GM12878 (cell line): ENCODE results near the gene KCNA2. TPM values are rescaled to one million over a fixed set of nuclear protein-coding genes. Genes with fewer than 3 reads are reported as not detected.

Source experiments
- BRCA1 ChIP-seq: IDR thresholded peaks from 2 replicates; pipeline ENCODE4 v1.6.1; 2011; ENCODE audit warnings: low read depth, low read length, improper control_type of control experiment
- CTCF ChIP-seq, 3 experiments: IDR thresholded peaks in 2 of 3; conservative IDR thresholded peaks in 1 of 3; 2 replicates each; pipeline ENCODE4 v1.5.1; 2011; ENCODE audit warnings: low read depth in 3 of 3, low read length in 3 of 3, mild to moderate bottlenecking in 3 of 3, control low read depth in 2 of 3, moderate library complexity in 2 of 3, inconsistent platforms in 1 of 3, mixed read lengths in 1 of 3; ENCODE audit not compliant: control insufficient read depth in 2 of 3, insufficient read depth in 1 of 3; ENCODE audit errors: extremely low read depth in 1 of 3
- DPF2 ChIP-seq: fragments of 450-650 bp; IDR thresholded peaks from 2 replicates; pipeline ENCODE4 v1.6.1; 2017; ENCODE audit warnings: mild to moderate bottlenecking
- EGR1 ChIP-seq, 2 experiments: IDR thresholded peaks; 1 replicate in 1 of 2; 2 replicates in 1 of 2; pipeline ENCODE4 v1.6.1; 2011 to 2012; ENCODE audit warnings: low read depth in 2 of 2, low read length in 2 of 2, borderline replicate concordance in 1 of 2, mild to moderate bottlenecking in 1 of 2, moderate library complexity in 1 of 2
- ESRRA ChIP-seq: IDR thresholded peaks from 2 replicates; pipeline ENCODE4 v1.6.1; 2012; ENCODE audit warnings: mild to moderate bottlenecking, low read length, improper control_type of control experiment
- GABPA ChIP-seq: IDR thresholded peaks from 2 replicates; pipeline ENCODE4 v1.6.1; 2014; ENCODE audit warnings: antibody characterized with exemption, low read depth, mild to moderate bottlenecking, inconsistent platforms
- IRF4 ChIP-seq: IDR thresholded peaks from 2 replicates; pipeline ENCODE4 v1.6.1; 2011; ENCODE audit warnings: low read depth, low read length
- MEF2B ChIP-seq: fragments of 450-650 bp; IDR thresholded peaks from 2 replicates; pipeline ENCODE4 v1.6.1; 2018; ENCODE audit warnings: mild to moderate bottlenecking, moderate library complexity; ENCODE audit not compliant: partially characterized antibody, poor library complexity, severe bottlenecking
- MTA2 ChIP-seq: fragments of 450-650 bp; IDR thresholded peaks from 2 replicates; pipeline ENCODE4 v1.6.1; 2016; ENCODE audit warnings: low read depth, mild to moderate bottlenecking, moderate library complexity
- POU2F2 ChIP-seq: IDR thresholded peaks from 3 replicates; pipeline ENCODE4 v1.6.1; 2011; ENCODE audit warnings: low read depth, mild to moderate bottlenecking, low read length, borderline replicate concordance
- RB1 ChIP-seq: fragments of 450-650 bp; formaldehyde crosslinking; IDR thresholded peaks from 2 replicates; pipeline ENCODE4 v1.6.1; 2017; ENCODE audit warnings: mild to moderate bottlenecking, borderline replicate concordance
- RCOR1 ChIP-seq: conservative IDR thresholded peaks from 2 replicates; pipeline ENCODE4 v1.6.1; 2012; ENCODE audit warnings: low read depth, low read length, improper control_type of control experiment
- RUNX3 ChIP-seq: IDR thresholded peaks from 2 replicates; pipeline ENCODE4 v1.6.1; 2012; ENCODE audit warnings: low read length, inconsistent platforms
- TAF1 ChIP-seq: IDR thresholded peaks from 2 replicates; pipeline ENCODE4 v1.6.1; 2011; ENCODE audit warnings: mild to moderate bottlenecking, low read depth, low read length, borderline replicate concordance
- ZNF687 ChIP-seq: fragments of 450-650 bp; IDR thresholded peaks from 2 replicates; pipeline ENCODE4 v1.6.1; 2017; ENCODE audit warnings: mild to moderate bottlenecking, moderate library complexity
- polyA plus RNA-seq, 11 experiments: library from polyadenylated mRNA; depleted of rRNA in 4 of 11; unstranded in 6 of 11; stranded (reverse) in 5 of 11; fragments of >200 nt; fragmentation: Nextera tagmentation in 4 of 11; fragmentation: Illumina TruSeq in 1 of 11; extraction: Ambion mirVana in 4 of 11; extraction: Trizol in 1 of 11; gene quantifications; 1 replicate in 1 of 11; 2 replicates in 10 of 11; pipeline versions ENCODE4 v1.2.1 to v1.2.3, GENCODE V29; 2011 to 2016; ENCODE audit warnings: inconsistent platforms in 2 of 11, missing spikeins in 2 of 11, low read depth in 1 of 11
- total RNA-seq, 4 experiments: library from RNA; depleted of rRNA in 3 of 4; stranded (reverse); fragments of >200 nt in 3 of 4; fragmentation: Illumina TruSeq in 1 of 4; extraction: Trizol in 1 of 4; gene quantifications; 2 replicates each; pipeline versions ENCODE4 v1.2.1 to v1.2.3, GENCODE V29; 2013 to 2021
- TF ChIP-seq, protein P1 (sequence below): fragments of 450-650 bp; IDR thresholded peaks from 2 replicates; pipeline ENCODE4 v1.6.1; 2017; ENCODE audit warnings: borderline replicate concordance

The KCNA2 gene
- total and polyA plus RNA-seq, 10 of the 15 experiments (the other 5 are each of a cell fraction or from before 2014, with no cell fraction given), result 0.02 to 0.56 (median 0.10) TPM; not detected in 2

DNA sequence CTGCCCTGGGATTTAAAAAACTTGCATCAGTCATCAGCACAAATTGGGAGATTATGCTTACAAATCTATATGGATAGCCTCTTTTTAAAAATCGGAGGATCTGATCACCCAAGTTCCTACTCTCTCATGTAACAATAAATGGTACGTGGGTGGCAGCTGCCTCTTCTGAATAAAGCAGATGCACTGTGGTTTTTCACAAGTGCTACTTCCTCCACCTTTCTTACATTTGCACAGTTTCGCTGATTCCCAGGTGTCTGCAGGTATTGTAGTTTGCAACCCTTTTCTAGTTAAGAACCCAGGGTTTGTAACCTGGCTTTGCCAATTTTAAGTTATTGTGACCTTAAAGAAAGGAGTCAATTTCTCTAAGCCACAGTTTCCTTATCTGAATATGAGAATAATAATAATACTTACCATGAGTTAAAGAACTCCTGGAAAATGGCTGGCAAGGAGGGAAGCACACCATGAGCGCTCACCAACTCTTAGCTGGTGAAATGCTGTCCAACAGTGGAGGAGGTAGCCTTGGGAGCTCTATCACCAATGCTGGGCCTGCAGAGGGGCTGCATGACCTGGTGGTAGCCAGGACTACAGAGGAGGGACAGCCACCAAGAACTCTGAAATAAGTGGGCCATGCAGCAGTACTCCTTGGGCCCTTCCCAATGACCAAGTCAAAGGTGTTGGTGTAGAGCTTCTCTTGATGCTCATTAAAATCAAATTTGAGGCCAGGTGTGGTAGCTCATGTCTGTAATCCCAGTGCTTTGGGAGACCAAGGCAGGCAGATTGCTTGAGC is 30.2 kb upstream of the KCNA2 start (continued):
- TF ChIP-seq MEF2B, result peak; percentile 28
- TF ChIP-seq DPF2, result peak; percentile 75
- 0 out of 2 replicates have a peak, but pooled peaks have one; percentile 10 for TF ChIP-seq GABPA
- TF ChIP-seq TAF1, result no peak
- no peak for TF ChIP-seq RCOR1
- no peak for TF ChIP-seq RB1
- TF ChIP-seq MTA2, result no peak
- no peak for TF ChIP-seq ZNF687
- no peak for TF ChIP-seq BRCA1
- TF ChIP-seq IRF4, result no peak
- TF ChIP-seq RUNX3, result peak; percentile 93
- TF ChIP-seq EGR1 (IDR thresholded peaks at IDR 0.05; ENCODE audit: borderline replicate concordance in 1 of 2, low read depth in 2 of 2, low read length in 2 of 2), result peak in 1 of 2 experiments; percentile 71; a peak in 1 of 3 replicates
- TF ChIP-seq CTCF (IDR thresholded peaks at IDR 0.05 in 2 of 3, conservative IDR thresholded peaks at IDR 0.05 in 1 of 3; ENCODE audit: control insufficient read depth in 2 of 3, extremely low read depth in 1 of 3, insufficient read depth in 1 of 3, low read depth in 3 of 3, low read length in 3 of 3), result no peak
- TF ChIP-seq, protein P1, sequence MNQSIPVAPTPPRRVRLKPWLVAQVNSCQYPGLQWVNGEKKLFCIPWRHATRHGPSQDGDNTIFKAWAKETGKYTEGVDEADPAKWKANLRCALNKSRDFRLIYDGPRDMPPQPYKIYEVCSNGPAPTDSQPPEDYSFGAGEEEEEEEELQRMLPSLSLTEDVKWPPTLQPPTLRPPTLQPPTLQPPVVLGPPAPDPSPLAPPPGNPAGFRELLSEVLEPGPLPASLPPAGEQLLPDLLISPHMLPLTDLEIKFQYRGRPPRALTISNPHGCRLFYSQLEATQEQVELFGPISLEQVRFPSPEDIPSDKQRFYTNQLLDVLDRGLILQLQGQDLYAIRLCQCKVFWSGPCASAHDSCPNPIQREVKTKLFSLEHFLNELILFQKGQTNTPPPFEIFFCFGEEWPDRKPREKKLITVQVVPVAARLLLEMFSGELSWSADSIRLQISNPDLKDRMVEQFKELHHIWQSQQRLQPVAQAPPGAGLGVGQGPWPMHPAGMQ, result no peak
- TF ChIP-seq POU2F2, result 0 out of 3 replicates have a peak, but pooled peaks have one; percentile 30
- TF ChIP-seq ESRRA, result no peak
